ENCODE results near the gene PLXNB2.
"Not testable (repeated sequence)": the region's sequence is repeated elsewhere in the genome, so short reads cannot be mapped to it uniquely, and the experiment has no call there.

PLXNB2 gene

GRCh38 chr22:50278956-50279619 is 28.4 kb downstream of the PLXNB2 start:
- DNase-seq: no peak

- no peak for DNase-seq
Observed at GRCh38 chr22:50278461-50278860, 29.0 kb downstream of the PLXNB2 start.

GRCh38 chr22:50277761-50278160 is 29.7 kb downstream of the PLXNB2 start:
- no peak for DNase-seq

- peak; percentile 46 to 62 for DNase-seq
Observed at GRCh38 chr22:50276143-50276542, 31.3 kb downstream of the PLXNB2 start.

GRCh38 chr22:50275181-50276055 is 32.0 kb downstream of the PLXNB2 start:
- no peak for DNase-seq

- no peak for DNase-seq
Observed at GRCh38 chr22:50274771-50275170, 32.7 kb downstream of the PLXNB2 start.

GRCh38 chr22:50274311-50274710 is 33.1 kb downstream of the PLXNB2 start:
- DNase-seq: peak; percentile 55 to 70

- DNase-seq: not testable (repeated sequence)
Observed at GRCh38 chr22:50273781-50274180, 33.7 kb downstream of the PLXNB2 start.

GRCh38 chr22:50273352-50273751 is 34.1 kb downstream of the PLXNB2 start:
- not testable (repeated sequence) for DNase-seq

GRCh38 chr22:50272044-50272802 is 35.2 kb downstream of the PLXNB2 start:
- DNase-seq: no peak

GRCh38 chr22:50271519-50271970 is 35.9 kb downstream of the PLXNB2 start:
- peak; percentile 62 to 72 for DNase-seq

- DNase-seq: peak; percentile 72 to 80
Observed at GRCh38 chr22:50270666-50271394, 36.6 kb downstream of the PLXNB2 start.

- peak; percentile 64 to 77 for DNase-seq
Observed at GRCh38 chr22:50269970-50270665, 37.3 kb downstream of the PLXNB2 start, which contains the start of gene MAPK11. MAPK11 (minus strand) TSS chr22:50270380; CDS start chr22:50270292, 88 bp downstream.

GRCh38 chr22:50269573-50269969 is 37.9 kb downstream of the PLXNB2 start:
- DNase-seq: no peak

GRCh38 chr22:50268655-50269113 is 38.8 kb downstream of the PLXNB2 start:
- no peak for DNase-seq

GRCh38 chr22:50267591-50268390 is 39.7 kb downstream of the PLXNB2 start:
- DNase-seq: peak; percentile 69 to 70

- no peak for DNase-seq
Observed at GRCh38 chr22:50266994-50267393, 40.5 kb downstream of the PLXNB2 start.

GRCh38 chr22:50264946-50265669 is 42.3 kb downstream of the PLXNB2 start:
- no peak for DNase-seq

- DNase-seq: no peak
Observed at GRCh38 chr22:50264104-50264745, 43.2 kb downstream of the PLXNB2 start.
